Glomerular visceral epithelial cell (primary cell): ENCODE measurements around the gene MRPL42.

Experiments
- DNase-seq: peaks from one replicate; pipeline ENCODE4 v3.0.0-alpha.2; 2016; ENCODE audit errors: extremely low spot score

The MRPL42 gene

DNA sequence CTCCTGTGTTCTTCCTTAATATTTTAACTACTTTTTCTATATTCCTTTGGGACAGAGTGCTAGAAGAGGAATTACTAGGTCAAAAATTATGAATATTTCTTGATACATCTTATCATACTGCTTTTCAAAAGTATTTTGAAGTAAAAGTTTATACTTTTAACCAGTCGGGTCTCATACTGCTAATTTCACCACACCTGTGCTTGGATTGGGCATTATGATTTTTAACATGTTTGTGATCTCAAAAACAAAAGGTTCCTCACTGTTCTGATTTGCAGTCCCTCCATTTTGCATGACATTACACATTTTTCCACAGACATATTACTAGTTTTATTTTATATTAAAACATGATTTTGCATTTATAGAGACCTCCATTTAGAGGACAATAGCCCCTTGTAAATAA lies 32.9 kb downstream of the MRPL42 start:
- no peak for DNase-seq

DNA sequence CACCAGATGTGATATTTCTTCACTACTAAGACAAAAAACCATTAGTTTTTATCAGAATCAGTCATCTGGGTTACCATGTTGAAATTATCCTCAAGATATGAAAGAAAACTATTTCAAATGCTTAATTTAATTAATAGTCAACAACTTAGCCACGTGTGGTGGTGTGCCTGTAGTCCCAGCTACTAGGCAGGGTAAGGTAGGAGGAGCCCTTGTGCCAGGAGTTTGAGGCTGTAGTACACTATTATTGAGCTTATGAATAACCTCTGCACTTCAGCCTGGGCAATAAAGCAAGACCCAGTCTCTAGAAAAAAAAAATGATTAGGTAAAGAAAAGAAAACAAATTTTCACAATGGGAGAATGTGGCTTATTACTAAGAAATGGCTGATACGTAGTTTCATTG lies 33.4 kb downstream of the MRPL42 start:
- no peak for DNase-seq

DNA sequence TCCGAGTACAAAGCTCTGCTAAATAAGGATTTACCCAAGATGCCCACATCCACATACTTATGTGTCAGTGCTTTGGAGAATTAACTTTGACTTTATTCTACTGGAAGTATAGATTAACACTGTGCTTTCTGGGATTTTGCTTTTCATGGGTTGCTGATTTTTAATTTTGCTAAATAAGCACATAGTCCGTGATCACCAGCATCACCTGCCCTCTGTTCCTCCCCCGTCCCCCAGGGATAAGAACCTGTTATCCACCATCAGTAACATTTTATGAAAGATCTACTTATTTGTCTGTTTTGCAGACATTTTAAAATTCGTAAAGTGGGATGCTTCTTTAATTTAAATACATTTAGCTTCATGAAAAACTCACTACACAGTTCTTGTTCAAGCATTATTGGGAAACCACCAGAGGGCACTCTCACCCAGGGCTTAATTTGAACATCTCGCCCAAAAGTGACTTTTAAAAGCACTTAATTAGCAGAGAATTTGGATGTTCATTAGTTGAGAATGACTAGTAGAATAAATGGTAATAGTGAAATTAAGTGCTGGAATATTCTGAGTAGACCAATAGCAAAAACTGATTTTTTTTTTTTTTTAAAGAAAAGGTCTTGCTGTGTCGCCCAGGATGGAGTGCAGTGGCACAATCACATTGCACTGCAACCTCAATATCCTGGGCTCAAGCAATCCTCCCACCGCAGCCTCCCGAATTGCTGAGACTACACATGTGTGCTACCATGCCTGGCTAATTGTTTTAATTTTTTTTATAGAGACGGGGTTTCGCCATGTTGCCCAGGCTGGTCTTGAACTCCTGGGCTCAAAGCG lies 35.7 kb downstream of the MRPL42 start:
- peak; percentile 33 for DNase-seq

- no peak for DNase-seq
These were observed 39.9 kb downstream of the MRPL42 start for GRCh38 chr12:93507165-93507564.

GRCh38 chr12:93509506-93509905 lies 42.2 kb downstream of the MRPL42 start:
- DNase-seq: no peak

DNA sequence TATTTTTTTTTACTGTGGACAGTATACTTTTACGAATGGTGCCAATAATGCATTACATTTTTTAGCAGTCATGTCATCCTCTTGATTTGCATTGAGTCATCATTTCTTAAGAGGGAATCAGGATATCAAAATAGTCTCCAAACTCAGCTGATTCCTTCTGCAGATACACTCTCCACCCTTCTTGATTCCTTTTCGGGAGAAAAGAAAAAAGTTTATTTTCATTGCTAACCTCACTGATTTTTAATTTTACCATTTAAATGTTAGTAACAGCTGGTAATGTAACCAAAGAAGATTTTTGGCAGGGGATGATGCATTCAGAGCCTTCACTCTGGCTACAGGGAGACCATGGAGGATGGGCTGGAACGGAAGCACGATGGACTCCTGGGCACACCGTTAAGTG lies 47.5 kb downstream of the MRPL42 start:
- DNase-seq: peak; percentile 39

DNA sequence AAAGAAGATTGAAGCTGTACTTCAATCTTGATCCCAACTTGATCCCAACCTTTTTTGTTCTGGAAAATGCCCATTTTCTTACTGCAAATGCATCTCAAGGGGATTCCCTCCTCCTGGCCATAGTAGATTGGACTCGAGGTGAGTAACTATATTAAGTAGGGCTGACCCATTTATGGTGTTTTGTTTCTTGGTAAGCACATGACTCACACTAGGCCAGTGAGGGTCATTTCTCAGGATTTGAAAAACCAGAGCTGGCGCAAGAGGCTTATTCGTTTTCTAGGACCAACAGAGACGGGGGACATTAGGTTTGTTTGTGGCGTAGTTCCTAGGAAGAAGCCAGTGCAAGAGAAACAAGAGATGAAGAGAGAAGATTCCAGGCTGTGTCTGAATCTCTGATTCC lies 51.4 kb downstream of the MRPL42 start:
- no peak for DNase-seq

DNA sequence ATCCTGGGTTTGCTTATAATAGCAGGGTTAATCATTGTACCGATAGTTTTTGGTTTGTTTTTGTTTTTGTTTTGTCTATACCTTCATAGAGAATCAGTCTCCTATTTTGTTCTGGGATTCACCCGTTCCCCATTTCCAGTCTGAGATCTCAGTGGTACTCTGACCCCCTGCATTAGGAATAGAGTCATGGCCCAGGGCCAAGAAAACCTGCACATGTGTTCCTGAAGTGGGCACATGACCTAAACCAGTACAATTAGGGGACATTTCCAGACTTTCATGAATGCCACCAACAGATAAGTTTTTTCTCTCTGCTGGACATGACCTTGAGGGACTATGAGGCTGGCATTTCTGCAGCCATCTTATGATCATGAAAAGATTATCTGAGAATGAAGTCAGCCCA lies 52.5 kb downstream of the MRPL42 start:
- DNase-seq: no peak

DNA sequence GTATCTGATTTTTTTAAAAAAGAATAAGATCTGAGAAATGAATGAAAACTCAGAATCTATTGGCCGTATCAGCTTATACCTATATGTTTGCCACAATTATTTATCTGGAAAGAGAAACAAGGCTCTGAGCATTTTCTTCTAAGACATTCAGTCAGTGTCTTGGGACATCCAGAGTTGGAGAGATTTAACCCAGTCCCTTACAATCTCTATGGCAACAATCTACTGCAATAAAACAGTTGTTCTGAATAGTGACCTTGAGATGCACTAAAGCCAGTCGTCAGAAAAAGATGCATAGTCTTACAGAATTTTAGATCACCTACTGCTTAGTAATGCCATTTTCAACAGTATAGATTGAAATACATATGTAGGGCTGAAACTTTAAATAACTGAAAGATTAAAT lies 53.1 kb downstream of the MRPL42 start:
- no peak for DNase-seq

- DNase-seq: no peak
These were observed 54.1 kb downstream of the MRPL42 start for GRCh38 chr12:93521225-93522080.

DNA sequence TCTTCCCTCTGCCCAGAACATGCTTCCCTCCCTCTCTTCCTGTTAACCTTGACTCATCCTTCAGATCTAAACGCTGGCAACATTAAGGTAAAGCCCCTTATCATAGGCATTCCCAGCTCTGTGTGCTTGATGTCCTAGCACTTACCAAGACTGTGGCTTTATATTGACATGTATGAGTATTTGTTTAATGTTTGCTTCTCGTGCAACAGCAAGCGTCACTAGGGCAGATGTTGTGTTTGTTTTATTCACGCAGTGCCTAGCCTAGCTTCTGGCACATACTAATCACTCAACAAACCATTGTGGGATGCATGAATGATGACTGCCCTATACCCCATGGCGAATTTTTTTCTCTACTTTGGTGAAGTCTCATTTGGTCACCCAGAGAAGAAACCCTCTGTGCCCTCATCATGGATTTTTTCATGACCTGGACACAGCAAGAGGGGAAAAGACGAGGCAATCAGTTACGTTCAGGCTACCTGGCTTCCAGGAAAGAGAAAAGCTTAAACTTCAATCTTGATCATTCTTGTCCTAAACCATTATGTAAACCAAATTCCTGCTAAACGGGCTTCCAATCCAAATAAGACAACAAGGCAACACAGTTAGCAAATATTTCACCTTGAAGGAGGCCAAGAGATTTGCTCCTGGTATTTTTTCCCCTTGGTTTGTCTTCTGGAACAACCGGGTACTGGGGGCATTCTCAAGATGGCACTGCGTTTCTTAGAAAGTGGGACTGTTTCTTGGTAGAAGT lies 57.2 kb downstream of the MRPL42 start:
- DNase-seq: no peak

DNA sequence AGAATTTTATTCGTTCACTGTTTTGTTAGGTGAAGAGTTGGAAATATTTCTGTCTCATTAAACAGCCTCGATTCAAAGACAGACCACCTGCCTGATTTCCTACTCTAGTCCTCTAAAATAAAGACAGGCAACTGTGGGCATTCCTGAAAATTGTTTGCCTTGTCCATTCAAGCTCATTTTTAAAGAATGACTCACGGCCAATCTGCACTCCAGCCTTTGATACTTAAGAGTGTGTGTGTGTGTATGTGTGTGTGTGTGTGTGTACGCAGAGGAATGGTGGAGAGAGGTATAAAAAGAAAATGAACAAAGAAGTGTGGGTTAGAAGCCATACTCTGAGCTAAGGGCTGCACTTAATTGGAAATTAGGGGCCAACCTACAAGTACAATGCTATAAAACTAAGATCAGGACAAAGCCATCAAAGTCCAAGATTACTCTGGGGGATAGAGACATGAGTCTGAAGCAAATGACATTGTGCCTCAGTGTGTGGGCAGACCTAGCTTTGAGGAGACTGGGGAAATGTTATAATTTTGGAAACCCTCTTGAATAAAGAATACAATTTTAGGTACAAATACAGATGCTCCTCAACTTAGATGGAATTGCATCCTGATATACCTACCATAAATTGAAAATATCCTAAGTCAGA lies 59.6 kb downstream of the MRPL42 start:
- peak; percentile 83 for DNase-seq

GRCh38 chr12:93530358-93530757 lies 63.0 kb downstream of the MRPL42 start:
- DNase-seq: no peak

DNA sequence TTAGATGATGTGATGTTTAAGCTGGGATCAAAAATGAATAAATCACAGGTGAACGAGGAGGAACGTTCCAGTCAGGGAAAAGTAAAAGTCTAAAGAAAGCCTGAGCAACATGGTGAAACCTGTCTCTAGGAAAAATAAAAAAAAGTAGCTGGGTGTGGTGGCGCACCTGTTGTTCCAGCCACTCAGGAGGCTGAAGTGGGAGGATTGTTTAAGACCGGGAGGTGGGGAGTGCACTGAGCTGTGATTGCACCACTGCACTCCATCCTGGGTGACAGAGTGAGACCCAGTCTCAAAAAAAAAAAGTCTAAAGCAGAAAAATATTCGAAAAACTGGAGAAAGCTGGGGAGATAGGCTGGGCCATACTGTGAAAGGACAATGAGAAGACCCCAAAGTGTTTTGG lies 66.0 kb downstream of the MRPL42 start:
- DNase-seq: no peak

GRCh38 chr12:93536111-93536765 lies 68.9 kb downstream of the MRPL42 start:
- DNase-seq: no peak

- DNase-seq: no peak
These were observed 69.6 kb downstream of the MRPL42 start for GRCh38 chr12:93536766-93537488.

DNA sequence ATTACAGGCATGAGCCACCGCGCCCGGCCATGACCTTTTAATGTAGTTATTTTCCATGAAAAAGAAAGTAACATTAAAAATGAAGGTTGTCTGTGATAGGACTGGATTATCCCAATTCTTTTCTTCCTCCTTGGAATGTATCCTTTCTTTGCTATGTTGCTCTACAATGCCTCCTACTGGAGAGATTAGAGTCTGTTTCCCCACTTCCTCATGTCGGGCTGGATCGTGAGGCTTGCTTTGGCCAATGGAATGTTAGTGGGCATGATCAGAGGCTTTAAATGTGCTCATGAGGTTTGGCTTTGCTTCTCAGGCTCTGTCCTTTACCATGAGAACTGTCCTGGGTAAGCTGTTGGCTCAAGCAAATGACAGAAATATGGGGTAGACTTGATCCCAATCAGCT lies 70.5 kb downstream of the MRPL42 start:
- DNase-seq: no peak

DNA sequence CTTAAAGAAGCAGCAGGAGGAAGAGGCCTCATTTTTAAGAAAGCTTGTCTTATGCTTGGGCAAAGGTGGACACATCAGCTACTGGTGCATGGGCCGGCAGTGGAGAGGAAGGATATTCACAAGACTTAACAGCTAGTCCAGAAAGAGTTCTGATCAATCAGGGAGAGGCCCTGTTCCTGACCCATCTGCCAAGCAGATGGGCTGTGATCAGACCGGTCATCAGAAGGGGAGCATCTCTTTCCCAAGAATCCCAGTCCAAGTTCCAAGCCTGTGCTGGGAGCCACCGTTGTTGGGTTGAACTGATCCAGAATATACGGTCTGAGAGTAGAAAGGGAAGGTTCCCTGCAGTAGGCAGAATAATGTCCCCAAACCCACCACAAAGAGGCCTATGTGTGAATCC lies 72.5 kb downstream of the MRPL42 start:
- no peak for DNase-seq

- DNase-seq: no peak
These were observed 73.2 kb downstream of the MRPL42 start for GRCh38 chr12:93540466-93540865.

DNA sequence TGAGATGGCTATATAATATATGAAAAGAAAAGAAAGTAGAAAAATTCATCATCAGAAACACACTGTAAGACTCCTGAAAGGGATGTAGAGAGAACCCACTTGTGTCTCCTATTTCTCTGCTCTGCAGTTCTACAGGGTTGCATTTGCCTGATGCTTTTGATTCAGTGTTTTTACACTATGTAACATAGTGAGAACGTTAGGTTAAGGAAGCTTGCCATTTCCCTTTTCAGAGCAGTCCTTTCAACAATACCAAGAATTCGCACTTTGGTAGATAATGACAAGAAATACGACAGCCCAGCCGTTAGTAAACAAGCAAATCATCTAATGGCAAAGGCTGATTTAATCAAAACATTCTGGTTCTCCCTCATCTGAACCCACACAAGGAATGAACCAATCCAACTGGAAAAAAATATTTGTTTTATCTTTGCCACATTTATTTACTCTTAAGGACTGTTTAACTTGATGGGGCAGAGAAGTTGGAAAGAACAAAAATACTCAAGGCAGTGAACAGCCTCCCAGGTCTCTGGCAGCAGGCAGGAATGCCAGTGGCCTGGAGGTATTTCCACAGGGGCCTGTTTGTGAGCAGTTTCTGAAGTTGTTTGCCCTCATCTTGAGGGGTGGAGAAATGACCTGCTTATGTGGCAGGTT lies 74.4 kb downstream of the MRPL42 start:
- no peak for DNase-seq
